Measurements from ENCODE around the gene CCR1.

The CCR1 gene

DNA sequence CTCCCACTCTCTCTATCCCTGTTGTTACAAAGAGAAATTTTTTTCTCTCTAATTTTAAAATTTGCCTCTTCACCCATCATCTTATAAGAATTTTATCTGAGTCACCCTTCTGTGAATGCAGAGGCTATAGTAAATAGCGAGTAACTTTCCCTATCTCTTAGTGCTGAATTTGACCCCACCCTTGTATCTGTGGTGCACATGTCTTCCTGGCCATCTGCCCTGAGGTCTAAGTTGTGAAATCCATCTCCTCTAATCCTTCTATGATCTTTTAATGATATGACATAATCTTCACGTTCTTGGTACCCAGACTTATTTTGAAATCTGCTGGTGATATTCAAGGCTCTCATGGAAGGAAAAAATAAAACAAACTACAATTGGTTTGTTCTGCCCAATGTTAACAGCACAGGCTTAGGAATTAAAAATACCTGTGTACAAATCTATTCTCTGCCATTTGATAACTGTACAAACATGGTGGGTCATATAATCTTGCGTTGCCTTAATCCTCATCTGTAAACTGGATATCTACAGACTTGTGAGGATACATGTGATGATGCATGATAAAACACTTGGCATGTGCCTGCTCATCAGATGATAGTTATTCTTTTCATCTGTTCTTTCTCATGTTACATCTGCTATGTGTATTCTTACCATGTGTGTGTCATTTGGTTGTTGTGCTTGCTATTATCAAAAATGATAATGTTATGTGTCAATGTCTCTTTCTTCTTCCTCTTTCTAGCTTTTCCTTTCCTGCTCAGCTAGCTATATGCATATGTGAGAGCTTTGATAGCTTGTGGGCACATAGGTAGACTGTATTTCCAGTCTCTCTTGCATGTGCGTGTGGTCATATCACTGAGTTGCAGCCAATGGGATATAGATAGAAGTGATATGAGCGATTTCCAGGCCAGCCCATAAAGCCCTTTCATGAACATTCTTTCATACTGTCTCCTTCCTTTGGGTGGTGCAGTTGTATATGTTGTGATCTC, 20.4 kb upstream of the CCR1 start:
- no peak for TF ChIP-seq CTCF (IDR thresholded peaks at IDR 0.05; ENCODE audit: control insufficient read depth, insufficient read depth, low read depth, low read length, missing control alignments)
- DNase-seq (ENCODE audit: low read depth): peak; percentile 25
- no peak overlapping the region for H3K4me3 ChIP-seq (ENCODE audit: control insufficient read depth, low read depth, low read length)

DNA sequence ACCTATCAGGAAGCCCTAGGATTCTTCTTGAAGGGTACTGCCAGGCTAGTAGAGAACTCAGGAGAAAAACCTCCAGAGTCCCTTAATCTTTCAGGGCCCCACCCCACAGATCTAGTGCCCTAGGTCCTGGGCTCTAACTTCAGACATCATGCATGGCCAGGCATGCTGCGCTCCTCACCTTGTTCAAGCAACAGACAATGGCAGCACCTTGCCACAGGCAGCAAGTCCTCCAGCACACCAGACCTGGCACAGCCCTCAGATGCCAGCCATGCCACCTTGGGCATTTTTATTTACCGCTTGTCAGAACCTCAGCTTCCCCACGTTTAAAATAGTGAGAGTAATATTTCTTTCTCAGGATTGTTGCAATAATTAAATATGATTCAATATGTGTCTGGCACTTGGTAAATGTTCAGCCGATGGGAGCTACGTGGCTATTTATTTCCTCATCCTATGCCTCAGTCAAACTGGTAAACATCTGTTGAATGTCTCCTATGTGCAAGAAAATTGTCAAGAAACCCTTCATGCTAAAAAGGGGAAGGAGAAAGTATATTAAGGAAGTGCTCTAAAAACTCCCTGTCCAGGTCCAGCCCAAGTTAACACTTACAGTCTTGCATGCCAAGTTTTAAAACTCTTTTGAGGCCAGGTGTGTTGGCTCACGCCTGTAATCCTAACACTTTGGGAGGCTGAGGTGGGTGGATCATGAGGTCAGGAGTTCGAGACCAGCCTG, 14.5 kb upstream of the CCR1 start:
- DNase-seq (ENCODE audit: low read depth): no peak
- TF ChIP-seq CTCF (IDR thresholded peaks at IDR 0.05; ENCODE audit: control insufficient read depth, insufficient read depth, low read depth, low read length, missing control alignments): no peak
- no peak overlapping the region for H3K4me3 ChIP-seq (ENCODE audit: control insufficient read depth, low read depth, low read length)

GRCh38 chr3:46221938-46222337, 13.8 kb upstream of the CCR1 start:
- DNase-seq (ENCODE audit: low read depth): no peak
- H3K4me3 ChIP-seq (ENCODE audit: control insufficient read depth, low read depth, low read length): no peak overlapping the region
- TF ChIP-seq CTCF (IDR thresholded peaks at IDR 0.05; ENCODE audit: control insufficient read depth, insufficient read depth, low read depth, low read length, missing control alignments): no peak

DNA sequence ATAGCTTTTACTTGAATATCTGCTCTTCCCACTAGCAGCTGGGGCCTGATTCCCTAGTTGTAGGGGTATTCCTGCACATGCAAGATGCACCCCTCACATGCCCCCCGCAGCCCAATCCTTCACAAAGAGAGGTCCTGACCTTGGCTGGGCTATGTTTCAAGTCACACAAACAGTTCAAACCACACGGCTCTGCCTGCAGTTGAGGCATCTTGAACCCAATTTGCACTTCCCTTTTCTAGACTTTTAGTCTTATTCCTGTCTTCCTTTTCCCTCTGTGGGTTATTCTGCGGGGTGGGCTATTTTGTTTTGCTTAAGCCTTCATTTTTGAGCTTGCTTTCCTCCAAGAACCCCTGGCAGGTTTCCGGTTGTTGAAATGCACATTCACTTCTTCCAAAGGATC, 13.3 kb upstream of the CCR1 start:
- no peak for TF ChIP-seq CTCF (IDR thresholded peaks at IDR 0.05; ENCODE audit: control insufficient read depth, insufficient read depth, low read depth, low read length, missing control alignments)
- DNase-seq (ENCODE audit: low read depth): no peak
- no peak overlapping the region for H3K4me3 ChIP-seq (ENCODE audit: control insufficient read depth, low read depth, low read length)

GRCh38 chr3:46218196-46218709, 10.1 kb upstream of the CCR1 start:
- no peak for DNase-seq (ENCODE audit: low read depth)
- no peak overlapping the region for H3K4me3 ChIP-seq (ENCODE audit: control insufficient read depth, low read depth, low read length)
- no peak for TF ChIP-seq CTCF (IDR thresholded peaks at IDR 0.05; ENCODE audit: control insufficient read depth, insufficient read depth, low read depth, low read length, missing control alignments)

DNA sequence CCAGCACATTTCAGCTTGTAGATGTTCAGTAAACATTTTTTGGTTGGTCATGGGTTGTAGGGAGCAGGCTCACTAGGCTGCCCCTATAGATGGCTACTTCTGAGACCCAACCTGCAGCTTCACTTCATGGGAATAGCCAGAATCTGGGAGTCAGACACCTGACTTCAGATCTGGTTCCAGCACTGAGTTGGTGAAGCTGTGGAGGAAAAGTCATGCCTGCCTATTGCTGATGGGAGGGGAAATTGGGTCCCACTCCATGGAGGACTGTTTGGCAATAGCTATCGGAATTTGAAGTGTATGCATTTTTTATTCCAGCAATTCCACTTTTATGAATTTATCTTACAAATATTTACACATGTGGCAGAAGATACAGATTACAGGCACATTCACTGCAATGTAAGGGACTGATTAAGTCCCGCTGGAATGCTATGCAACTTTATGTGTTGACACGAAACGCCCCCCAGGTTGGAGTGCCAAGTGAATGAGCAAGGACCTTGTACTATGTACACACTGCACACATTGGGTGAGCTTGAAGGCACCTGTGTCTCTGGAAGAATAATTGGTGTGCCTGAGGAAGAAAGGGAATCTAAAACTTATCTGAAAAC, 7.8 kb upstream of the CCR1 start:
- DNase-seq (ENCODE audit: low read depth): no peak
- no peak overlapping the region for H3K4me3 ChIP-seq (ENCODE audit: control insufficient read depth, low read depth, low read length)
- no peak for TF ChIP-seq CTCF (IDR thresholded peaks at IDR 0.05; ENCODE audit: control insufficient read depth, insufficient read depth, low read depth, low read length, missing control alignments)

Measured in AG09309 (cell line).